ENCODE results near the gene GREM1.

DNA sequence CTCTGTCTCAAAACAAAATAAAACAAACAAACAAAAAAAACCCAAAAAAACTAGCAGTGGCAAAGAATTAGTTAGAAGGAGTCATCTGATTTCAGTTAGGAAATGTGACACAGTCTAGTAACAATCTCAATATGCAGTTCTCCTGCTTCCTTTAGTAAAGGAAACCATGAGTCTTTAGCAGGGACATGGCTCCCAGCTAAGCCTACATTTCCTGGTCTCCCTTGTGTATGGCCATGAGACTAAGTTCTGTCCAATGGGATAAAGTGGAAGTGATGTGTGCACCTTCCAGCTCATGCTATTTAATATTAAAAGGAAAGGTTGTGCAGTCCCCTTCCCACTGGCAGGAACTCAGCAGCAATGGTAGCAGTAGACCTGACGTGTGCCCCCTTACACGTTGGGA lies 74.6 kb downstream of the GREM1 start:
- TF ChIP-seq, protein P1, sequence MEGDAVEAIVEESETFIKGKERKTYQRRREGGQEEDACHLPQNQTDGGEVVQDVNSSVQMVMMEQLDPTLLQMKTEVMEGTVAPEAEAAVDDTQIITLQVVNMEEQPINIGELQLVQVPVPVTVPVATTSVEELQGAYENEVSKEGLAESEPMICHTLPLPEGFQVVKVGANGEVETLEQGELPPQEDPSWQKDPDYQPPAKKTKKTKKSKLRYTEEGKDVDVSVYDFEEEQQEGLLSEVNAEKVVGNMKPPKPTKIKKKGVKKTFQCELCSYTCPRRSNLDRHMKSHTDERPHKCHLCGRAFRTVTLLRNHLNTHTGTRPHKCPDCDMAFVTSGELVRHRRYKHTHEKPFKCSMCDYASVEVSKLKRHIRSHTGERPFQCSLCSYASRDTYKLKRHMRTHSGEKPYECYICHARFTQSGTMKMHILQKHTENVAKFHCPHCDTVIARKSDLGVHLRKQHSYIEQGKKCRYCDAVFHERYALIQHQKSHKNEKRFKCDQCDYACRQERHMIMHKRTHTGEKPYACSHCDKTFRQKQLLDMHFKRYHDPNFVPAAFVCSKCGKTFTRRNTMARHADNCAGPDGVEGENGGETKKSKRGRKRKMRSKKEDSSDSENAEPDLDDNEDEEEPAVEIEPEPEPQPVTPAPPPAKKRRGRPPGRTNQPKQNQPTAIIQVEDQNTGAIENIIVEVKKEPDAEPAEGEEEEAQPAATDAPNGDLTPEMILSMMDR (IDR thresholded peaks at IDR 0.05; ENCODE audit: control extremely low read depth in 1 of 3, insufficient read depth in 1 of 3, low read depth in 1 of 3, low read length in 3 of 3): no peak
- no peak for TF ChIP-seq GABPA (IDR thresholded peaks at IDR 0.05; ENCODE audit: borderline replicate concordance, insufficient read depth, low read length)
- TF ChIP-seq ZNF274 (IDR thresholded peaks at IDR 0.05; ENCODE audit: borderline replicate concordance, extremely low read depth, low read length): no peak
- TF ChIP-seq POLR2A (IDR thresholded peaks at IDR 0.05; ENCODE audit: control extremely low read depth in 1 of 2, low read depth in 2 of 2, low read length in 2 of 2): no peak
- TF ChIP-seq, protein P2, sequence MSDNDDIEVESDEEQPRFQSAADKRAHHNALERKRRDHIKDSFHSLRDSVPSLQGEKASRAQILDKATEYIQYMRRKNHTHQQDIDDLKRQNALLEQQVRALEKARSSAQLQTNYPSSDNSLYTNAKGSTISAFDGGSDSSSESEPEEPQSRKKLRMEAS (IDR thresholded peaks at IDR 0.05): no peak
- TF ChIP-seq, protein P3, sequence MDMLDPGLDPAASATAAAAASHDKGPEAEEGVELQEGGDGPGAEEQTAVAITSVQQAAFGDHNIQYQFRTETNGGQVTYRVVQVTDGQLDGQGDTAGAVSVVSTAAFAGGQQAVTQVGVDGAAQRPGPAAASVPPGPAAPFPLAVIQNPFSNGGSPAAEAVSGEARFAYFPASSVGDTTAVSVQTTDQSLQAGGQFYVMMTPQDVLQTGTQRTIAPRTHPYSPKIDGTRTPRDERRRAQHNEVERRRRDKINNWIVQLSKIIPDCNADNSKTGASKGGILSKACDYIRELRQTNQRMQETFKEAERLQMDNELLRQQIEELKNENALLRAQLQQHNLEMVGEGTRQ (IDR thresholded peaks at IDR 0.05; ENCODE audit: low read length): no peak
- TF ChIP-seq POLR2AphosphoS5 (IDR thresholded peaks at IDR 0.05; ENCODE audit: low read depth, low read length): no peak
- TF ChIP-seq RXRA (IDR thresholded peaks at IDR 0.05; ENCODE audit: insufficient read depth, low read depth, low read length): no peak

Data from H1 (cell line).